H9 (cell line): ENCODE data around the gene ALMS1. TPM values are rescaled to one million over a fixed set of nuclear protein-coding genes. Genes with fewer than 3 reads are reported as not detected.

Experiments
- DNase-seq: peaks from one replicate; pipeline ENCODE4 v3.0.0-alpha.2; 2017
- H2AFZ ChIP-seq: one replicate; pipeline ENCODE4 v1.6.1; 2013; ENCODE audit warnings: mild to moderate bottlenecking, low read length, control low read depth, moderate library complexity
- H2AK5ac ChIP-seq: 2 replicates; pipeline ENCODE4 v1.6.1; 2013; ENCODE audit warnings: low read length, control low read depth, mixed read lengths; ENCODE audit not compliant: insufficient read length
- H2BK120ac ChIP-seq: one replicate; pipeline ENCODE4 v1.6.1; 2013; ENCODE audit warnings: low read depth, mild to moderate bottlenecking, low read length, control low read depth, inconsistent platforms; ENCODE audit not compliant: poor library complexity, severe bottlenecking
- H2BK12ac ChIP-seq: 2 replicates; pipeline ENCODE4 v1.6.1; 2013; ENCODE audit warnings: low read length, control low read depth, mixed read lengths, low read depth; ENCODE audit not compliant: insufficient read length
- H2BK15ac ChIP-seq: 2 replicates; pipeline ENCODE4 v1.6.1; 2013; ENCODE audit warnings: low read depth, low read length, control low read depth
- H2BK20ac ChIP-seq: one replicate; pipeline ENCODE4 v1.6.1; 2013; ENCODE audit warnings: low read depth, mild to moderate bottlenecking, low read length, control low read depth, inconsistent platforms; ENCODE audit not compliant: poor library complexity, severe bottlenecking
- H2BK5ac ChIP-seq: 2 replicates; pipeline ENCODE4 v1.6.1; 2013; ENCODE audit warnings: low read length, control low read depth, mixed read lengths; ENCODE audit not compliant: insufficient read length
- H3K14ac ChIP-seq: 2 replicates; pipeline ENCODE4 v1.6.1; 2013; ENCODE audit warnings: low read length, control low read depth; ENCODE audit not compliant: insufficient read depth
- H3K18ac ChIP-seq: 2 replicates; pipeline ENCODE4 v1.6.1; 2013; ENCODE audit warnings: low read depth, mild to moderate bottlenecking, mixed read lengths, low read length, control low read depth; ENCODE audit not compliant: insufficient read length
- H3K23ac ChIP-seq: 2 replicates; pipeline ENCODE4 v1.6.1; 2013; ENCODE audit warnings: low read length, control low read depth, mixed read lengths, low read depth; ENCODE audit not compliant: insufficient read length
- H3K23me2 ChIP-seq: 2 replicates; pipeline ENCODE4 v1.6.1; 2013; ENCODE audit warnings: low read depth, mild to moderate bottlenecking, mixed read lengths, low read length, control low read depth; ENCODE audit not compliant: insufficient read length, poor library complexity, severe bottlenecking
- H3K27ac ChIP-seq: 2 replicates; pipeline ENCODE4 v1.5.1; 2013; ENCODE audit warnings: low read length, control low read depth, mixed read lengths, low read depth; ENCODE audit not compliant: insufficient read length
- H3K27me3 ChIP-seq: 2 replicates; pipeline ENCODE4 v1.6.1; 2013; ENCODE audit warnings: low read length, control low read depth, inconsistent platforms; ENCODE audit not compliant: insufficient read depth
- H3K4ac ChIP-seq: 2 replicates; pipeline ENCODE4 v1.6.1; 2013; ENCODE audit warnings: low read depth, mild to moderate bottlenecking, control low read depth, inconsistent platforms, low read length, moderate library complexity
- H3K4me1 ChIP-seq: 2 replicates; pipeline ENCODE4 v1.6.1; 2013; ENCODE audit warnings: low read length, control low read depth, inconsistent platforms; ENCODE audit not compliant: insufficient read depth
- H3K4me2 ChIP-seq: 2 replicates; pipeline ENCODE4 v1.6.1; 2013; ENCODE audit warnings: low read length, control low read depth, mixed read lengths; ENCODE audit not compliant: insufficient read length, insufficient read depth
- H3K56ac ChIP-seq: 2 replicates; pipeline ENCODE4 v1.6.1; 2013; ENCODE audit warnings: low read depth, mild to moderate bottlenecking, mixed read lengths, low read length, control low read depth; ENCODE audit not compliant: insufficient read length
- H3K79me1 ChIP-seq: 2 replicates; pipeline ENCODE4 v1.6.1; 2013; ENCODE audit warnings: low read depth, mild to moderate bottlenecking, moderate library complexity, low read length, control low read depth, inconsistent platforms; ENCODE audit not compliant: insufficient read depth, poor library complexity, severe bottlenecking
- H3K79me2 ChIP-seq: 2 replicates; pipeline ENCODE4 v1.6.1; 2013; ENCODE audit warnings: low read length, control low read depth, inconsistent platforms; ENCODE audit not compliant: insufficient read depth
- H3K9ac ChIP-seq: 2 replicates; pipeline ENCODE4 v1.6.1; 2013; ENCODE audit warnings: low read length, control low read depth, mixed read lengths; ENCODE audit not compliant: insufficient read length; ENCODE audit errors: extremely low read depth
- H3K9me3 ChIP-seq: one replicate; pipeline ENCODE4 v1.6.1; 2013; ENCODE audit warnings: low read depth, low read length, inconsistent platforms; ENCODE audit not compliant: control insufficient read depth
- H3T11ph ChIP-seq: one replicate; pipeline ENCODE4 v1.6.1; 2013; ENCODE audit warnings: mild to moderate bottlenecking, low read length, control low read depth, inconsistent platforms
- H4K20me1 ChIP-seq: one replicate; pipeline ENCODE4 v1.6.1; 2013; ENCODE audit not compliant: control insufficient read depth, insufficient read length, insufficient read depth
- H4K5ac ChIP-seq: 2 replicates; pipeline ENCODE4 v1.6.1; 2013; ENCODE audit warnings: low read depth, mild to moderate bottlenecking, mixed read lengths, low read length, control low read depth; ENCODE audit not compliant: insufficient read length
- H4K8ac ChIP-seq: replicated peaks from 2 replicates; pipeline ENCODE4 v1.6.1; 2013; ENCODE audit warnings: low read length, control low read depth, mixed read lengths, low read depth; ENCODE audit not compliant: insufficient read length
- H4K91ac ChIP-seq: 2 replicates; pipeline ENCODE4 v1.6.1; 2013; ENCODE audit warnings: low read depth, mild to moderate bottlenecking, moderate library complexity, mixed read lengths, low read length, control low read depth; ENCODE audit not compliant: insufficient read length
- H3K27ac Mint-ChIP-seq, 3 experiments: 2 replicates in 2 of 3; 3 replicates in 1 of 3; pipeline ENCODE4 v1.8.0; 2020 to 2021; ENCODE audit warnings: mixed read lengths in 3 of 3, mild to moderate bottlenecking in 1 of 3, moderate library complexity in 1 of 3
- H3K27me3 Mint-ChIP-seq: 2 replicates; pipeline ENCODE4 v1.8.0; 2021; ENCODE audit warnings: low read depth, mild to moderate bottlenecking, moderate library complexity, mixed read lengths
- H3K36me3 Mint-ChIP-seq, 3 experiments: 2 replicates in 2 of 3; 3 replicates in 1 of 3; pipeline ENCODE4 v1.8.0; 2020 to 2021; ENCODE audit warnings: low read depth in 3 of 3, mixed read lengths in 3 of 3; ENCODE audit not compliant: insufficient read depth in 1 of 3
- H3K4me1 Mint-ChIP-seq, 2 experiments: 2 replicates each; pipeline ENCODE4 v1.8.0; 2020; ENCODE audit warnings: mixed read lengths in 2 of 2
- H3K4me3 Mint-ChIP-seq, 2 experiments: 2 replicates in 1 of 2; 3 replicates in 1 of 2; pipeline ENCODE4 v1.8.0; 2020 to 2021; ENCODE audit warnings: mild to moderate bottlenecking in 2 of 2, mixed read lengths in 2 of 2, moderate library complexity in 1 of 2
- H3K9me3 Mint-ChIP-seq, 2 experiments: 2 replicates in 1 of 2; 3 replicates in 1 of 2; pipeline ENCODE4 v1.8.0; 2020; ENCODE audit warnings: mild to moderate bottlenecking in 2 of 2, mixed read lengths in 2 of 2, moderate library complexity in 1 of 2
- WGBS: extraction: QIAGEN DNeasy Blood & Tissue Kit; methylation state at CpG from one replicate; pipeline ENCODE4 v1.1.7; 2013; ENCODE audit warnings: missing lambda C conversion rate, low lambda C conversion rate, mixed read lengths; ENCODE audit not compliant: insufficient read length; ENCODE audit errors: extremely low coverage; 5-methylcytosine and 5-hydroxymethylcytosine counted together
- total RNA-seq: library from RNA; stranded (reverse); gene quantifications from 2 replicates; pipeline ENCODE4 v1.2.1, GENCODE V29; 2021
- TF ChIP-seq, protein P1 (sequence below): fragments of 200-600 bp; sonication (generic); conservative IDR thresholded peaks from 3 replicates; pipeline ENCODE4 v1.8.0; 2021; ENCODE audit warnings: antibody characterized with exemption, mild to moderate bottlenecking

ALMS1 gene
- total RNA-seq, 1 experiment from 2014 or later = 36.2 TPM

DNA sequence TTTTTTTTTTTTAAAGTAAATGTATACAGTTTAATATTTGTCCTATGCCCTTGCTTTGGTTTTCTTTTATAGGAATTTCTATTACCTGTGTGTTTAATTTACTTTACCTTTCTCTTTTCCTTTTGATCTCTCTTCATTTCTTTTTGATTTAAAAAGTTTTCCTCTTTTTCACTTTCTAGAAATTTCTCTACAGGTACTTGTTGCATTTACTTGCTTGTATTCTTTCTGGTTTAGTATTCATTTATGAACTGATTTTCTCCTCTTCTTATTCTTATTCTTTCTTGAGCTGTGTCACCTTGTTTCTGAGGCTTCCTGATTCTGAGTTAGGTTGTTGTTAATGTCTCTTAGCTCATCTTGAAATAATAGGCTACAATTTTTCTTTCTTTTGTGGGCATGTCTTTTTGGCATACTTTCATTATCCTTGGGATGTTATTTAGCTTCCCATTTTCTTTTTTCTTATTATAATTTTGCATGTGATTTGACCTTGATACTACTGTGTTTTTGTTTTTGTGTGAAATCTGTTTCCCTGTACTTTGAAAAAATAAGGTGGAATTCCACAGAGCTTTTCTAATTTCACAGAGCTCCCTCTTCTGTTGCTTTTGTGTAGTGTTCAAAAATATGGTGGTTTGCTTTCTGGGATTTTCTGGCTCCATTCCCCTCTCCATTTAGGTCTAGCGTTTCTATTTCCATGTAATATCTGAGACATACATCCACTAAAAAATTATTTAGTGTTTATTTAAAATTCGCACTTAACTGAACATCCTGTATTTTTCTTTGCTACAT lies 25.5 kb upstream of the ALMS1 start:
- H3K4me1 Mint-ChIP-seq = no peaks in the 10 kb centered on the region
- no peak overlapping the region for H2BK12ac ChIP-seq
- no peaks in the 10 kb centered on the region for H3K36me3 Mint-ChIP-seq
- H3K4ac ChIP-seq = no peak overlapping the region
- H3K56ac ChIP-seq = no peak overlapping the region
- no peak overlapping the region for H2AK5ac ChIP-seq
- H3K23ac ChIP-seq = no peak overlapping the region
- H3K27ac Mint-ChIP-seq = no peak overlapping the region
- H3K18ac ChIP-seq = no peak overlapping the region
- H3K9me3 Mint-ChIP-seq = peaks cover 2 to 3% of the 10 kb centered on the region in 2 experiments; a peak in 3 of 5 replicates
- TF ChIP-seq, protein P1, sequence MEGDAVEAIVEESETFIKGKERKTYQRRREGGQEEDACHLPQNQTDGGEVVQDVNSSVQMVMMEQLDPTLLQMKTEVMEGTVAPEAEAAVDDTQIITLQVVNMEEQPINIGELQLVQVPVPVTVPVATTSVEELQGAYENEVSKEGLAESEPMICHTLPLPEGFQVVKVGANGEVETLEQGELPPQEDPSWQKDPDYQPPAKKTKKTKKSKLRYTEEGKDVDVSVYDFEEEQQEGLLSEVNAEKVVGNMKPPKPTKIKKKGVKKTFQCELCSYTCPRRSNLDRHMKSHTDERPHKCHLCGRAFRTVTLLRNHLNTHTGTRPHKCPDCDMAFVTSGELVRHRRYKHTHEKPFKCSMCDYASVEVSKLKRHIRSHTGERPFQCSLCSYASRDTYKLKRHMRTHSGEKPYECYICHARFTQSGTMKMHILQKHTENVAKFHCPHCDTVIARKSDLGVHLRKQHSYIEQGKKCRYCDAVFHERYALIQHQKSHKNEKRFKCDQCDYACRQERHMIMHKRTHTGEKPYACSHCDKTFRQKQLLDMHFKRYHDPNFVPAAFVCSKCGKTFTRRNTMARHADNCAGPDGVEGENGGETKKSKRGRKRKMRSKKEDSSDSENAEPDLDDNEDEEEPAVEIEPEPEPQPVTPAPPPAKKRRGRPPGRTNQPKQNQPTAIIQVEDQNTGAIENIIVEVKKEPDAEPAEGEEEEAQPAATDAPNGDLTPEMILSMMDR = peak; percentile 66
- H2BK15ac ChIP-seq = no peak overlapping the region
- no peak overlapping the region for H3K27ac ChIP-seq
- no peak overlapping the region for H2AFZ ChIP-seq
- H3K23me2 ChIP-seq = no peaks in the 10 kb centered on the region
- H4K8ac ChIP-seq = no peak overlapping the region
- H4K91ac ChIP-seq = no peak overlapping the region
- no peak overlapping the region for H2BK20ac ChIP-seq
- no peak overlapping the region for H3T11ph ChIP-seq
- H3K4me2 ChIP-seq = no peak overlapping the region
- H4K20me1 ChIP-seq = no peaks in the 10 kb centered on the region
- peaks cover 18% of the 10 kb centered on the region for H3K27me3 Mint-ChIP-seq
- no peak overlapping the region for H2BK120ac ChIP-seq
- H3K9ac ChIP-seq = no peak overlapping the region
- H3K9me3 ChIP-seq = no peaks in the 10 kb centered on the region
- no peaks in the 10 kb centered on the region for H3K27me3 ChIP-seq
- H2BK5ac ChIP-seq = no peak overlapping the region
- H3K79me1 ChIP-seq = no peaks in the 10 kb centered on the region
- WGBS = no CpG with 5 or more reads among the region's 2 CpGs
- no peak overlapping the region for H4K5ac ChIP-seq
- no peaks in the 10 kb centered on the region for H3K4me1 ChIP-seq
- no peak for DNase-seq
- H3K4me3 Mint-ChIP-seq = no peak overlapping the region
- H3K79me2 ChIP-seq = no peaks in the 10 kb centered on the region
- no peak overlapping the region for H3K14ac ChIP-seq
